ENCODE data around the gene PDCL3.

PDCL3 gene

GRCh38 chr2:100612388-100613000, 49.7 kb downstream of the PDCL3 start:
- DNase-seq, result no peak

GRCh38 chr2:100613719-100614118, 50.9 kb downstream of the PDCL3 start:
- DNase-seq, result no peak

DNA sequence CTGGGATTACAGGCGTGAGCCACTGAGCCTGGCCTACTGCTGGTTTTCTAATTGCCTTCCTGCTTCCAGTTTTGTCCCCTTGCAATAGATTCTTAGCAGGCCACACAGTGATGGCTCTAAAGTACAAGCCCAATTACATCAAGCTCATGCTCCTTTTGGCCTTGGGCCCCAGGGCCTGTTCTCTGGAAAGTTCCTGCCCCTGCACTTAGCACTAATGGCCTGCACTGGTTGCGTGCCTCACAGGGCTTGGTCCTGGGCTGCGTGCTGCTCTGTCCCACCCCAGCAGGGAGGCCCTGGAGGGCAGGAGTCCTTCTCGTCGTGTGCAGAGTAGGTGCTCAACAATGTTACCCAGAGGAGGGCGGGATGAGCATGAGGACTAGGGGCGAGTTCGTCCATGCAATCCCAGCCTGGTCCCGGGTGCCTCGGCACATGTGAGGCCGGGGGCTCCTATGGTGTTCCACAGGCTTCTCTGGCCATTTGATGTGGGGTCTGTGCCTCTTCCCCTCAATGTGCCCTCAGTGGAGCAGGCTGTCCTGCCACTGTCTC, 51.7 kb downstream of the PDCL3 start:
- no peak for DNase-seq

- no peak for DNase-seq
Measured at GRCh38 chr2:100615471-100615870, 52.7 kb downstream of the PDCL3 start.

- DNase-seq, result no peak
Measured at GRCh38 chr2:100615886-100616285, 53.1 kb downstream of the PDCL3 start.

- DNase-seq, result no peak
Measured at GRCh38 chr2:100616841-100617390, 54.1 kb downstream of the PDCL3 start.

DNA sequence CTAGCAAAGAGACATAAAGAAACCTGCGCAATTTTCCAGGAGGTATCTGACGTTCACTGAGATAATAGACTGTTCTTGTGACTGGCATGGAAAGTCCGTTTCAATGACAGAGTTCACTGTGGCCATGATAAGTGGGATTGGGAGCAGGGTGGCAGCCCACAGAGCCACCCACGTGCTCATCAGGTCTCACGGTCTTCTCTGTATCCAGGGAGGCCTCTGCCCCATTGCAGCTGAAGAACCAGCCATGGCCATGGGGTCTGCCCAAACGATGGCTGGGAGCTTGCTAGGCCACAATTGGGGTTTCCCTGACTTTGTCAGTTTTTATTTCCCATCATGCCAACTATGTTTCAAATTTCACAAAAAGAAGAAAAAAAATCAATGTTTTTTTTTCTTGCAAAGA, 57.2 kb downstream of the PDCL3 start:
- no peak for DNase-seq

DNA sequence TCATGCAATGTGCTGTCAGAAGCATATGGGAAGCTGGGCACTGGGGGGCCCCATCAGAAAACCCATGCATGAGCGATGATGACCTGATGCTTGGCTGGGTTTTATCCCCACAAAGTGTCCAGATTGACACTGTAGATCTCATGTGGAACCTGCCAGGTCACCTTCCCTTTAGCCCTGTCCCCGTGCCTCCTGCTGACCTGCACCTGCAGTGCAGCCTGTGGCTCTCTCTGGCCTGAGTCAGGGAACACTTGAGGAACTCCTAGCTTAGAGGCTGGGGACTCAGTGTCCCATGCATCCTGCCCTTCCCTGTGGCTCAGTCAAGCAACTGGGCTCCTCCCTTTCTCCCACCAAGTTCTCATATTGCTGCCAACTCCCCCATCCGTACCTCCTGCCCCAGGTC, 57.7 kb downstream of the PDCL3 start:
- no peak for DNase-seq

GRCh38 chr2:100621371-100621951, 58.7 kb downstream of the PDCL3 start:
- no peak for DNase-seq

GRCh38 chr2:100623033-100623715, 60.4 kb downstream of the PDCL3 start:
- DNase-seq, result no peak

GRCh38 chr2:100623930-100624329, 61.1 kb downstream of the PDCL3 start:
- no peak for DNase-seq

- no peak for DNase-seq
Measured at GRCh38 chr2:100624536-100624935, 61.7 kb downstream of the PDCL3 start.

- DNase-seq, result no peak
Measured at GRCh38 chr2:100625717-100626116, 62.9 kb downstream of the PDCL3 start.
